ENCODE measurements around the gene LYPD3. TPM values are rescaled to one million over a fixed set of nuclear protein-coding genes. Genes with fewer than 3 reads are reported as not detected.

LYPD3 gene
- total RNA-seq, 1 experiment from 2014 or later = 1.8 TPM

DNA sequence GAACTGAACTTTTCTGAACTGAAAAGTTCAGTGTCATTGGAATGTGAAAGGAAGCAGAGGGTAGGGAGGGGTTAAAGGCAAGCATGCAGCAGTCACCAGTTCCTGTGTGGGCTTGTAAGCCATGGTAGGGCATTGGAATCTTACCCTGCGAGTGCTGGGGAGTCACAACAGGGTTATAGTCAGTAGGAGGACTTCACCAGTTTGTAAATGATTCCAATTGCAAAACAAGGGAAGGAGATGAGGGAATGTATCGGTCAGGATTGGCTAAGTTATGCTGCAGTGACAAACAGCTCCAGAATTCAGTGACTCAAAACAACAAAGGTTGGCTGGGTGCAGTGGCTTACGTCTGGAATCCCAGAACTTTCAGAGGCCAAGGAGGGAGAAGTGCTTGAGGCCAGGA is 12.8 kb downstream of the LYPD3 start:
- H3K79me2 ChIP-seq (ENCODE audit: insufficient read depth, low read length) = no peaks in the 10 kb centered on the region
- H4K5ac ChIP-seq (ENCODE audit: insufficient read length, low read depth, low read length) = no peak overlapping the region
- H4K20me1 ChIP-seq (ENCODE audit: control insufficient read depth, insufficient read depth, insufficient read length) = no peaks in the 10 kb centered on the region
- DNase-seq = no peak
- H3K14ac ChIP-seq (ENCODE audit: insufficient read depth, low read length) = no peak overlapping the region
- H3K23ac ChIP-seq (ENCODE audit: insufficient read length, low read depth, low read length) = no peak overlapping the region
- Mint-ChIP-seq H3K4me1 (peaks cover under 1% of the 10 kb centered on the region in 2 experiments; a peak in 2 of 4 replicates), H3K9me3 (peaks cover 9 to 11% of the 10 kb centered on the region in 2 experiments), H3K27ac (no peak overlapping the region), H3K27me3 (ENCODE audit: low read depth) (peaks cover 17% of the 10 kb centered on the region), H3K4me3 (no peak overlapping the region), H3K36me3 (ENCODE audit: insufficient read depth in 1 of 3, low read depth in 3 of 3) (no peaks in the 10 kb centered on the region; a peak in 1 of 7 replicates)
- no peaks in the 10 kb centered on the region for H3K79me1 ChIP-seq (ENCODE audit: insufficient read depth, low read depth, low read length, poor library complexity, severe bottlenecking)
- no peak overlapping the region for H2AFZ ChIP-seq (ENCODE audit: low read length)
- no peaks in the 10 kb centered on the region for H3K9me3 ChIP-seq (ENCODE audit: control insufficient read depth, low read depth, low read length)
- H3K18ac ChIP-seq (ENCODE audit: insufficient read length, low read depth, low read length) = no peak overlapping the region
- no peak overlapping the region for H3K9ac ChIP-seq (ENCODE audit: extremely low read depth, insufficient read length, low read length)
- H2BK120ac ChIP-seq (ENCODE audit: low read depth, low read length, poor library complexity, severe bottlenecking) = no peak overlapping the region
- H2BK12ac ChIP-seq (ENCODE audit: insufficient read length, low read depth, low read length) = no peak overlapping the region
- no CpG with 5 or more reads among the region's 3 CpGs for WGBS (ENCODE audit: extremely low coverage, insufficient read length, low lambda C conversion rate)
- no peak overlapping the region for H4K91ac ChIP-seq (ENCODE audit: insufficient read length, low read depth, low read length)
- H3K4me2 ChIP-seq (ENCODE audit: insufficient read depth, insufficient read length, low read length) = no peak overlapping the region
- H2BK15ac ChIP-seq (ENCODE audit: low read depth, low read length) = no peak overlapping the region
- H3K27me3 ChIP-seq (ENCODE audit: insufficient read depth, low read length) = no peaks in the 10 kb centered on the region
- H2BK20ac ChIP-seq (ENCODE audit: low read depth, low read length, poor library complexity, severe bottlenecking) = no peak overlapping the region
- H2AK5ac ChIP-seq (ENCODE audit: insufficient read length, low read length) = no peak overlapping the region
- H4K8ac ChIP-seq (replicated peaks; ENCODE audit: insufficient read length, low read depth, low read length) = no peak overlapping the region
- no peak overlapping the region for H3K56ac ChIP-seq (ENCODE audit: insufficient read length, low read depth, low read length)
- H3K4me1 ChIP-seq (ENCODE audit: insufficient read depth, low read length) = no peaks in the 10 kb centered on the region
- H3T11ph ChIP-seq (ENCODE audit: low read length) = no peak overlapping the region
- H3K23me2 ChIP-seq (ENCODE audit: insufficient read length, low read depth, low read length, poor library complexity, severe bottlenecking) = no peaks in the 10 kb centered on the region
- H3K27ac ChIP-seq (ENCODE audit: insufficient read length, low read depth, low read length) = no peak overlapping the region
- TF ChIP-seq, protein P1, sequence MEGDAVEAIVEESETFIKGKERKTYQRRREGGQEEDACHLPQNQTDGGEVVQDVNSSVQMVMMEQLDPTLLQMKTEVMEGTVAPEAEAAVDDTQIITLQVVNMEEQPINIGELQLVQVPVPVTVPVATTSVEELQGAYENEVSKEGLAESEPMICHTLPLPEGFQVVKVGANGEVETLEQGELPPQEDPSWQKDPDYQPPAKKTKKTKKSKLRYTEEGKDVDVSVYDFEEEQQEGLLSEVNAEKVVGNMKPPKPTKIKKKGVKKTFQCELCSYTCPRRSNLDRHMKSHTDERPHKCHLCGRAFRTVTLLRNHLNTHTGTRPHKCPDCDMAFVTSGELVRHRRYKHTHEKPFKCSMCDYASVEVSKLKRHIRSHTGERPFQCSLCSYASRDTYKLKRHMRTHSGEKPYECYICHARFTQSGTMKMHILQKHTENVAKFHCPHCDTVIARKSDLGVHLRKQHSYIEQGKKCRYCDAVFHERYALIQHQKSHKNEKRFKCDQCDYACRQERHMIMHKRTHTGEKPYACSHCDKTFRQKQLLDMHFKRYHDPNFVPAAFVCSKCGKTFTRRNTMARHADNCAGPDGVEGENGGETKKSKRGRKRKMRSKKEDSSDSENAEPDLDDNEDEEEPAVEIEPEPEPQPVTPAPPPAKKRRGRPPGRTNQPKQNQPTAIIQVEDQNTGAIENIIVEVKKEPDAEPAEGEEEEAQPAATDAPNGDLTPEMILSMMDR (conservative IDR thresholded peaks at IDR 0.05) = no peak
- no peak overlapping the region for H2BK5ac ChIP-seq (ENCODE audit: insufficient read length, low read length)
- H3K4ac ChIP-seq (ENCODE audit: low read depth, low read length) = no peak overlapping the region

All from H9 (cell line).